ENCODE measurements around the gene AGPAT2.

GRCh38 chr9:136672431-136673087 lies 14.7 kb downstream of the AGPAT2 start:
- TF ChIP-seq POLR2A (IDR thresholded peaks at IDR 0.05; ENCODE audit: low read depth, low read length) (no peak), POLR2AphosphoS5 (IDR thresholded peaks at IDR 0.05; ENCODE audit: low read depth, low read length) (no peak)
